GM19397 (cell line): ENCODE results near the gene PTPRM.

ENCODE experiments used
- ATAC-seq: cut with Tn5 transposase; IDR thresholded peaks from one replicate; pipeline ENCODE4 v1.9.1; 2021; ENCODE audit warnings: mild to moderate bottlenecking, moderate library complexity; ENCODE audit not compliant: unreplicated experiment

Gene PTPRM

DNA sequence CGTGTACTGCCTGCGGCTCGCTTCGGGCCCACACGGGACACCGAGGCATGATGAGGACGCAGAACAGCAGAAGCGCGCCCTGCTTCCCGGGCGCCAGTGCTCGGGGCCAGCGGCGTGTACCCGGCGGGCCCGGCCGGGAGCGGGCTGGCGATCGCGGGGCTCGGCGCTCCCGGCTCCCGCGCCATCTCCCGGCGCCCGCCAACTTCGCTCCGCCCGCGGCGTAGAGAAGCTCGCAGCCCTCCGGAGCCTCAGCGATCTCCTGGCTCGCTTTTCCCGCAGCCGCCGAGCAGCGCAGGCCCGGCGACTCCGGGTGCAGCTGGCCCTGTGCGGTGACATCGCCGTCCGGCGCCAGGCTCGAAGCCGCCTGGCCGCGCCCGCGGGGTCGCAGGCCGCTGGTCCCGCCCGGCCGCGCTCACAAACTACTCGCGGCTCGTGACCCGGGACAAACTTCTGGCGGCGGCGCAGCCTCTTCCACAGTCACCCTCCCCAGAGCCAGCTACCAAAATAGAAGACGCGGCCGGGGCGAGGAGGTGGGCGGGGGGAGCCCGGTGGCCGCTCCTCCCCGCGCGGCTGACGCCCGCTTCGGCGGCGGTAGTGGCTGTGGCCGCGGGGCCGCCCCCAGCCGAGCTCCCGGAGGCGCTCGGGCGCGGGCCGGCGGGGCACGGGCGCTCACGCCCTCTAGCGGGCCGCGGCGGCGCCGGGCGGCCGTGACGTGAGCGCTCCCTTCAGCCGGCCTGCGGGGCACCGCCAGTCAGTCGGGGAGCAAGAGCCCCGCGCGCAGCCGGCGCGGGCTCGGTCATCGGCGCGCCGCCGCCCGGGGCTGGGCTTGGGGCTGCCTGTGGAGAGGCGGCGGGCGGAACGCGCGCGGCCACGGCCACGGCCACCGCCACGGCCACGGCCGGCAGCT lies at the start of gene PTPRM:
Gene PTPRM (plus strand): TSS at position 750 of the 907 bp plus-strand sequence. CDS start 503 bp downstream, outside the sequence.
- peak; percentile 91 for ATAC-seq

GRCh38 chr18:7517852-7518251 lies 49.3 kb upstream of the PTPRM start:
- ATAC-seq, result no peak

DNA sequence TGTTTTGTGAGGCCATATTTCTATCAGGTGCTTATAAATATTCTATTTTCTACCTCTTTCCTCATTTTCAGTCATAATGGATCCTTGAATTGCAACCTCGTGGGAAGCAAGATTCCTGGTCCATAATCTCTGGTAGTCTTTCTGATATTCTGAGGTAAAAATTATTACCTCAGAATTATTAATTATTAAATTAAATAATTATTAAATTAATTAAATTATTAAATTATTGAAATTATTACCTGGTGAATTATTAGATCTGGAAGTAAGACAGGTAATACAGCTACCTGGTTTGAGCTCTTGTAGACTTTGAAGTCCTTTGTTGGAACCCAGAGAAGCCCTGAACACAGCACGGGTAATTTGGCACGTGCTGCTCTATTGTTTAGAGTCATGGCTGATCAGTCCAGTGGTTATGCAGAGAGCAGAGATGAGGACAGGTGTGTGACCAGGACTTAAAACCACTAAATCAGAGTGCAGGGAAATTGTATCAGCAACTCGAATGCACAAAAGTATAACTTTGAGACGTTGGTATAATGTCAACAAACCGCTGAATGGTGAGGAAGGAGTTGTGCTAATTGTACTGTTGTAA lies 46.8 kb upstream of the PTPRM start:
- no peak for ATAC-seq

- no peak for ATAC-seq
Measured at GRCh38 chr18:7521226-7521856, 45.8 kb upstream of the PTPRM start.

DNA sequence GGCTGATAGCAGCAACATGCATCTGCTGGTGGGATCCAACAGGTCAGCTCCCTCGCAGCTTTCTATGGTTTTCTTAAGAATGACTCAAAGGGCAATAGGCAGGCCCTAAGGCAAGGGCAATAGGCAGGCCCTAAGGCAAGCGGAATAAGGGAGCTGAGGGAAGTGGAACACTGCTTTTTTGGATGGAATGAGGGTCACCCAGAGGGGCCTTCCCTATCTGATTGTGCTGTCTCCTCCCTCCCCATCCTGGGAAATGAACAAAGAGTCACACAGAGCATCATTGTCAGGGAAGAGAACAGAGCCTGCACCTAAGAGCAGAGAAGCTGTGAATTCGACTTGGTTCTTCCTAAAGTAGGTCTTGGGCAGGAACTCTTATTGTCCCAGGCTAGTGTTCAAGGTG lies 43.3 kb upstream of the PTPRM start:
- no peak for ATAC-seq

DNA sequence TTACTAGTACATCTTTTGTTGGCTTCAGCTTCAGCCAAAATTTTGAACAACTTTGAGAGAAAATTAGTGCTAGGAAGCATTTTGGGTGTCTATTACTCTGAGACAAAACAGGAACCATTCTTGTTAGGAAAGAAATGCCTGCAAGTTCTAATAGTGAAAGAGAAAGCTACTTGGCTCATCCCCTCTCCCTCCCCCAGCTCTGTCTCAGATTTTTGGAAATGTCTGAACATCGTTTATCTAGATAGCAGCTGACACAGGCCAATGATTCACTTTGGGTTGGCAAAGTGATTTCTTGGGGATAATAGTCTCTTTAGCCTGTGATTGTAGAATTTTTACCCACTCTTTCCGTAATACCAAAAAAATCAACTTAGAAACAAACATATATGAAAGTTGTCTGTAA lies 42.3 kb upstream of the PTPRM start:
- no peak for ATAC-seq

DNA sequence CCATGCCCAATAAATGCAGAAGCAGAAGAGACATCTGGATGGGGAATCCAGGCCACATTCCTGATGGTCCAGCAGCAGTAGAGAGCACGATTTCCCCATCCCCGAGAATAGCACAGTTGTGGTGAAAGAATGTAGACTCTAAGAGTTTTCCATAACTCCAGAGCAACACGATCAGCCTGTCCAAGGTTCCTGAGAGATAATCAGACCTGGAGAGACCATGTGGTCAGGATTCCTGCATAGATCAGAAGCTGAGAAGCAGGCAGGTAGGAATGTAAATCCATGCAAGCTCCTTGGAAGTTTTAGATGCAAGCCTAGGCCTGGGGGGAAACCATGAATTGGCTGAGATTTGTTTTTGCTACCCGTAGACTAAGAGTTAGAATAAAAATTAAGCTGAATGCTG lies 34.2 kb upstream of the PTPRM start:
- ATAC-seq, result no peak

- no peak for ATAC-seq
Measured at GRCh38 chr18:7535436-7536205, 31.5 kb upstream of the PTPRM start.

DNA sequence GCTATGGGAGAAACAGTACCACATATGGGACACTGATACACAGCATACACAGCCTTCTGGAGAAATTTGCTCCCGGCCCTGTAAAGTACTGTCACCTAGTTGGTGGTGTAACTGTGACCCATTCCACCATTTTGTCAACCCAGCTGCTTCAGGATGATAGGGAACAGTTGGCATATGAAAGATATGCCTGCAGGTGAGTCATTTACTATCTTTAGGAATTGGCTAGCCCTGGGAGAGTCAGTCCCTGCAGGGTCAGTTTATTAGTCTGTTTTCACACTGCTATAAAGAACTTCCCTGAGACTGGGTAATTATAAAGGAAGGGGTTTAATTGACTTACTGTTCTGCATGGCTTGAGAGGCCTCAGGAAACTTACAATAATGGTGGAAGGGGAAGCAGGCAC lies 30.0 kb upstream of the PTPRM start:
- ATAC-seq, result no peak

- ATAC-seq, result no peak
Measured at GRCh38 chr18:7541835-7542234, 25.3 kb upstream of the PTPRM start.

DNA sequence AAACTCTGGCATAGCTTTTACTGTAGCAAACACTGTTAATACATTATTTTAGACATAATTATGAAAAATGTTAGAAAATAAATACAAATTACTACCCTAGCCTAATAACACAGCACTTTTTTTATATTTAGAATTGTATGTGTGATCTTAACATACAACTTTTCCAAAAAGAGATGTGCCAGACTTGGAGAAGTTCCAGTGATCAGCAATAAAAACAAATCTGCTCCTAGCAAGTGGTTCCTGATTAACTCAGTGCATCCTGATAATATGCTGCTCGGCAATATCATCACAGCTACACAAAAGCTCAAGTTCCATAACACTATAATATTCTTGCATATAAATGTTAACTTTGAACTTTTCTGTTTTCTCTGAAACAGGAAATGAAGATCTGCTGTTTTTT lies 22.4 kb upstream of the PTPRM start:
- no peak for ATAC-seq

DNA sequence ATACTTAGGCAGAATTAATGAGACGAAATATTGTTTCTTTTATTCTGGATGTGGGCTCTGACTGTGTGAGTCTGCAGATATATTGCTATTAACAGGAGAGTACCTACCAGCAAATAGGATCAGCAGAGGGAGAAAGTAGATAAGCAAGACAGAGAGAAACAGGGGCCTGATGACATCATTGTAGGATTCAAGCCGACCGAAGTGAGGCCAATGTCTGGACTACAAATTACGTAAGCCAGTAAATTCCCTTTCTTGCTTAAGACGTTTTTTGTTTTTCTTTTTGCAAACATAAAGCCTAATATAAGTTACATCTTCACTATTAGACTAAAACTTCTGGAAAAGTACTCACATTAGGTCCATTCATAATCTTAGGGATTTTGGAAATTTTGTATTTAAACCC lies 21.4 kb upstream of the PTPRM start:
- ATAC-seq, result no peak

DNA sequence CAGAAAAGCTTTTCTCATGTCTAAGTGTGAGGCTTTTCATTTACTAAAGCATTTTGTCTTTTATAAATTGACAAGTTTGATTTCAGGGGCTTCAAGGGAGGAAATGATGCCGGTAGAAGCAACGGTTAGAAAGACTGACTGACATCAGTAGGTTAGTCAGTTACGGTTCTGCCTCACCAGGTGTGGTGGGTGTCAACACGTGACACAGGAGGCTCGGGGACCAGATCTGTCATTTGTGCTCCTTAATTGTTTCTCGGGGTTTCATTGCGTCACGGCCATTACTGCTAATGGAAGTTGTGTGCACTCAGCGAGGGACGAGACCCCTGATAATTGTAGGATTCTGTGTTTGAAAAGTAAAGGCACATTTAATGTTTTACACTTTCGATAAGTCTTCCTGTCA lies 18.9 kb upstream of the PTPRM start:
- ATAC-seq, result no peak

DNA sequence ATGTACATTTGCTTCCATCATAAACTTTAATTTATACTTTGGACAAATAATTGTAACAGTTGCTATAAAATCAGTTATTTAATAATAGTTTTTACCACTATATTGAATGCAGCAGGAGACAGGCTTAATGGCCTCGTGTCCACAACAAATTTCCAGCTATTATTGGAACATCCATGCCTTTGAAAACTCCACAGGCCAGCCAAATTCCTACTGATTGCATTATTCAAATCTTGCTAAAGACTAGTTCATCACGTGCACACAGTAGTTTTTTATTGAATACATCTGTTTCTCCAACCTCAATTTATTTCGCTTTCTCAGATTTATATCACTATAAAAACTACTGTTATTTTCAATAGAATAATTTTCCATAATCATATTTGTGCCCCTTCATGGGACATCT lies 18.4 kb upstream of the PTPRM start:
- ATAC-seq, result no peak

- ATAC-seq, result no peak
Measured at GRCh38 chr18:7557973-7558372, 9.1 kb upstream of the PTPRM start.

GRCh38 chr18:7558769-7559168 lies 8.3 kb upstream of the PTPRM start:
- ATAC-seq, result no peak

GRCh38 chr18:7559709-7560319 lies 7.3 kb upstream of the PTPRM start:
- ATAC-seq, result no peak

- no peak for ATAC-seq
Measured at GRCh38 chr18:7561909-7562460, 5.1 kb upstream of the PTPRM start.

GRCh38 chr18:7562491-7562890 lies 4.6 kb upstream of the PTPRM start:
- no peak for ATAC-seq

- no peak for ATAC-seq
Measured at GRCh38 chr18:7565677-7566076, 1.4 kb upstream of the PTPRM start.

DNA sequence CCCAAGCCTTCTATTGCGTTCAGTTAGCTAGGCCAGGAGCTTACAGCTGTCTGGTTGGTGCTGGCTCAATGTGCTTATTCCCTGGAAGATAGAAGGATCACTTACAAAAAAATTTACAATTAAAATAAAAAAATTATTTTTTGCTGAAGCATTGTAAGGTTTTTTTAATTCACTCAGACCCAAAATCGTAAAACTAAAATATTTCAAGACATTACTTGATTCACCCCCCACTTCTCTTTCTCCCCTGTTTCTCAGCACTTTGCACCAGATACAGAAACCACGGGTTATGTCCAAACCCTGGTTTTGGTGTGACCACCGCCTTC lies 911 bp upstream of the PTPRM start:
- no peak for ATAC-seq
